NCI-H345 (cell line): Measurements from ENCODE around the gene MUC6.
A peak's percentile ranks its signal among the peaks of the same experiment; 100 is the strongest.

ENCODE experiments used
- DNase-seq: peaks from one replicate; lab custom pipeline; 2025; lab: John Stamatoyannopoulos, UW

The MUC6 gene

GRCh38 chr11:1036303-1036923 is at the start of gene MUC6:
TSS of gene MUC6 (minus strand) at chr11:1036718. CDS start at chr11:1036655, 63 bp downstream.
- no peak for DNase-seq

GRCh38 chr11:1085440-1086170 is 49.1 kb upstream of the MUC6 start:
- no peak for DNase-seq

GRCh38 chr11:1084561-1085439 is 48.3 kb upstream of the MUC6 start:
- DNase-seq = no peak

GRCh38 chr11:1083621-1084551 is 47.4 kb upstream of the MUC6 start:
- DNase-seq = no peak

GRCh38 chr11:1082728-1083620 is 46.5 kb upstream of the MUC6 start:
- DNase-seq = no peak

GRCh38 chr11:1082346-1082727 is 45.8 kb upstream of the MUC6 start:
- DNase-seq = no peak

GRCh38 chr11:1081601-1082311 is 45.2 kb upstream of the MUC6 start:
- DNase-seq = peak; percentile 8

GRCh38 chr11:1078191-1078601 is 41.7 kb upstream of the MUC6 start:
- no peak for DNase-seq

- no peak for DNase-seq
Observed at GRCh38 chr11:1077417-1078119, 41.0 kb upstream of the MUC6 start.

- no peak for DNase-seq
Observed at GRCh38 chr11:1077033-1077416, 40.5 kb upstream of the MUC6 start.

GRCh38 chr11:1076061-1076665 is 39.6 kb upstream of the MUC6 start:
- DNase-seq = no peak

GRCh38 chr11:1075341-1075911 is 38.9 kb upstream of the MUC6 start:
- no peak for DNase-seq

- DNase-seq = no peak
Observed at GRCh38 chr11:1074244-1075221, 38.0 kb upstream of the MUC6 start, which contains the start of gene MUC2. TSS of gene MUC2 (plus strand) at chr11:1074874.

- DNase-seq = no peak
Observed at GRCh38 chr11:1073851-1074243, 37.3 kb upstream of the MUC6 start.

- no peak for DNase-seq
Observed at GRCh38 chr11:1073261-1073724, 36.8 kb upstream of the MUC6 start.

GRCh38 chr11:1072821-1073231 is 36.3 kb upstream of the MUC6 start:
- no peak for DNase-seq
